GM12878 (cell line): Measurements from ENCODE around the gene UTP4.

ENCODE experiments used
- EZH2 ChIP-seq: IDR thresholded peaks from 2 replicates; pipeline ENCODE4 v1.6.1; 2012; ENCODE audit warnings: low read depth, mild to moderate bottlenecking, control low read depth, inconsistent platforms, low read length, borderline replicate concordance; ENCODE audit not compliant: control insufficient read depth
- MEF2B ChIP-seq: fragments of 450-650 bp; IDR thresholded peaks from 2 replicates; pipeline ENCODE4 v1.6.1; 2018; ENCODE audit warnings: mild to moderate bottlenecking, moderate library complexity; ENCODE audit not compliant: partially characterized antibody, poor library complexity, severe bottlenecking
- RFX5 ChIP-seq: IDR thresholded peaks from 2 replicates; pipeline ENCODE4 v1.6.1; 2011; ENCODE audit warnings: low read depth, low read length, improper control_type of control experiment
- TF ChIP-seq, protein P1 (sequence below): fragments of 450-650 bp; IDR thresholded peaks from 2 replicates; pipeline ENCODE4 v1.6.1; 2017; ENCODE audit warnings: mild to moderate bottlenecking

DNA sequence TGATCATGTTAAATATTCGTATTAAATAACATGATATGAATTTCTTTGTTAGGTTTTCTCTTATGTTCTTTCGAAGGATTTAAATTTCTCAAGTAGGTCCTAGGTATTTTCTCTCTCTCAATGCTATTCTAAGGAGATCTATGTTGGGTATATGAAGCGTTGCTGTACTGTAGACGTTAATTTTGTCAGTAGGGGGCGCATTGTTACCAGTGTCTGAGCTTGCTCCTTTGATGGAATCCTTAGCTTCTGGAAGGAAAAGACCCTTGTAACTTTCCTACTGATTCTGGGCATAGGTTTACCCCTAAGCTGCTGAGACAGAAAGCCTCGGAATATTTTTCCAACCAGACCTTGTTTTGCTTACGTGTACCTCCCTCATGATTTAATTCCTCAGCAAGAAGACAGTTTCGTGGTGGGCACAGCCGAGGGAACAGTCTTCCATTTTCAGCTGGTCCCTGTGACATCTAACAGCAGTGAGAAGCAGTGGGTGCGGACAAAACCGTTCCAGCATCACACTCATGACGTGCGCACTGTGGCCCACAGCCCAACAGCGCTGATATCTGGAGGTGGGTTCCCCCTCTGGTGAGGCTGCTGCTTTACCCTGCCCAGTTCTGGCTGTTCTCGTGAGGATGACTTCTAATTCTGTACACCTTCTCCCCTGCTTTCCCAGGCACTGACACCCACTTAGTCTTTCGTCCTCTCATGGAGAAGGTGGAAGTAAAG lies 17.9 kb downstream of the UTP4 start:
- TF ChIP-seq, protein P1, sequence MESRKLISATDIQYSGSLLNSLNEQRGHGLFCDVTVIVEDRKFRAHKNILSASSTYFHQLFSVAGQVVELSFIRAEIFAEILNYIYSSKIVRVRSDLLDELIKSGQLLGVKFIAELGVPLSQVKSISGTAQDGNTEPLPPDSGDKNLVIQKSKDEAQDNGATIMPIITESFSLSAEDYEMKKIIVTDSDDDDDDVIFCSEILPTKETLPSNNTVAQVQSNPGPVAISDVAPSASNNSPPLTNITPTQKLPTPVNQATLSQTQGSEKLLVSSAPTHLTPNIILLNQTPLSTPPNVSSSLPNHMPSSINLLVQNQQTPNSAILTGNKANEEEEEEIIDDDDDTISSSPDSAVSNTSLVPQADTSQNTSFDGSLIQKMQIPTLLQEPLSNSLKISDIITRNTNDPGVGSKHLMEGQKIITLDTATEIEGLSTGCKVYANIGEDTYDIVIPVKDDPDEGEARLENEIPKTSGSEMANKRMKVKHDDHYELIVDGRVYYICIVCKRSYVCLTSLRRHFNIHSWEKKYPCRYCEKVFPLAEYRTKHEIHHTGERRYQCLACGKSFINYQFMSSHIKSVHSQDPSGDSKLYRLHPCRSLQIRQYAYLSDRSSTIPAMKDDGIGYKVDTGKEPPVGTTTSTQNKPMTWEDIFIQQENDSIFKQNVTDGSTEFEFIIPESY, result no peak
- TF ChIP-seq RFX5 (no peak), EZH2 (no peak), MEF2B (no peak)
